ENCODE measurements around the gene TIMP2. TPM values are rescaled to one million over a fixed set of nuclear protein-coding genes. Genes with fewer than 3 reads are reported as not detected.

Gene TIMP2
- total and polyA plus RNA-seq, 2 of the 13 experiments (the other 11 are each of a cell fraction or from before 2014, with no cell fraction given): 3.8 to 8.5 TPM

- TF ChIP-seq CCDC6 (CRISPR knock-in tag; IDR thresholded peaks at IDR 0.05): peak; percentile 98
- TF ChIP-seq ZNF841 (CRISPR knock-in tag; IDR thresholded peaks at IDR 0.05; ENCODE audit: borderline replicate concordance): no peak
- TF ChIP-seq KAT2B (IDR thresholded peaks at IDR 0.05; ENCODE audit: borderline replicate concordance, low read depth, low read length): no peak
- 0 out of 2 replicates have a peak, but pooled peaks have one; percentile 38 for TF ChIP-seq PAWR (CRISPR knock-in tag; IDR thresholded peaks at IDR 0.05; ENCODE audit: borderline replicate concordance)
- TF ChIP-seq PAF1 (CRISPR knock-in tag; IDR thresholded peaks at IDR 0.05): no peak
- peak; percentile 61 for TF ChIP-seq GABPA (IDR thresholded peaks at IDR 0.05; ENCODE audit: low read depth, low read length)
- peak; percentile 86 for TF ChIP-seq GABPA (CRISPR knock-in tag; IDR thresholded peaks at IDR 0.05; ENCODE audit: low read depth)
- TF ChIP-seq POLR2AphosphoS2 (IDR thresholded peaks at IDR 0.05; ENCODE audit: low read depth, low read length): peak; percentile 59; the same call in 1 of the 2 replicates
- TF ChIP-seq, protein P1, sequence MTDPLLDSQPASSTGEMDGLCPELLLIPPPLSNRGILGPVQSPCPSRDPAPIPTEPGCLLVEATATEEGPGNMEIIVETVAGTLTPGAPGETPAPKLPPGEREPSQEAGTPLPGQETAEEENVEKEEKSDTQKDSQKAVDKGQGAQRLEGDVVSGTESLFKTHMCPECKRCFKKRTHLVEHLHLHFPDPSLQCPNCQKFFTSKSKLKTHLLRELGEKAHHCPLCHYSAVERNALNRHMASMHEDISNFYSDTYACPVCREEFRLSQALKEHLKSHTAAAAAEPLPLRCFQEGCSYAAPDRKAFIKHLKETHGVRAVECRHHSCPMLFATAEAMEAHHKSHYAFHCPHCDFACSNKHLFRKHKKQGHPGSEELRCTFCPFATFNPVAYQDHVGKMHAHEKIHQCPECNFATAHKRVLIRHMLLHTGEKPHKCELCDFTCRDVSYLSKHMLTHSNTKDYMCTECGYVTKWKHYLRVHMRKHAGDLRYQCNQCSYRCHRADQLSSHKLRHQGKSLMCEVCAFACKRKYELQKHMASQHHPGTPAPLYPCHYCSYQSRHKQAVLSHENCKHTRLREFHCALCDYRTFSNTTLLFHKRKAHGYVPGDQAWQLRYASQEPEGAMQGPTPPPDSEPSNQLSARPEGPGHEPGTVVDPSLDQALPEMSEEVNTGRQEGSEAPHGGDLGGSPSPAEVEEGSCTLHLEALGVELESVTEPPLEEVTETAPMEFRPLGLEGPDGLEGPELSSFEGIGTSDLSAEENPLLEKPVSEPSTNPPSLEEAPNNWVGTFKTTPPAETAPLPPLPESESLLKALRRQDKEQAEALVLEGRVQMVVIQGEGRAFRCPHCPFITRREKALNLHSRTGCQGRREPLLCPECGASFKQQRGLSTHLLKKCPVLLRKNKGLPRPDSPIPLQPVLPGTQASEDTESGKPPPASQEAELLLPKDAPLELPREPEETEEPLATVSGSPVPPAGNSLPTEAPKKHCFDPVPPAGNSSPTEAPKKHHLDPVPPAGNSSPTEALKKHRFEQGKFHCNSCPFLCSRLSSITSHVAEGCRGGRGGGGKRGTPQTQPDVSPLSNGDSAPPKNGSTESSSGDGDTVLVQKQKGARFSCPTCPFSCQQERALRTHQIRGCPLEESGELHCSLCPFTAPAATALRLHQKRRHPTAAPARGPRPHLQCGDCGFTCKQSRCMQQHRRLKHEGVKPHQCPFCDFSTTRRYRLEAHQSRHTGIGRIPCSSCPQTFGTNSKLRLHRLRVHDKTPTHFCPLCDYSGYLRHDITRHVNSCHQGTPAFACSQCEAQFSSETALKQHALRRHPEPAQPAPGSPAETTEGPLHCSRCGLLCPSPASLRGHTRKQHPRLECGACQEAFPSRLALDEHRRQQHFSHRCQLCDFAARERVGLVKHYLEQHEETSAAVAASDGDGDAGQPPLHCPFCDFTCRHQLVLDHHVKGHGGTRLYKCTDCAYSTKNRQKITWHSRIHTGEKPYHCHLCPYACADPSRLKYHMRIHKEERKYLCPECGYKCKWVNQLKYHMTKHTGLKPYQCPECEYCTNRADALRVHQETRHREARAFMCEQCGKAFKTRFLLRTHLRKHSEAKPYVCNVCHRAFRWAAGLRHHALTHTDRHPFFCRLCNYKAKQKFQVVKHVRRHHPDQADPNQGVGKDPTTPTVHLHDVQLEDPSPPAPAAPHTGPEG (CRISPR knock-in tag; IDR thresholded peaks at IDR 0.05): peak; percentile 19; the same call in 1 of the 2 replicates
- TF ChIP-seq ZSCAN9 (CRISPR knock-in tag; IDR thresholded peaks at IDR 0.05; ENCODE audit: borderline replicate concordance): no peak
- TF ChIP-seq HMGXB3 (CRISPR knock-in tag; IDR thresholded peaks at IDR 0.05; ENCODE audit: borderline replicate concordance): peak; percentile 87
- peak; percentile 95 for TF ChIP-seq ZSCAN31 (CRISPR knock-in tag; IDR thresholded peaks at IDR 0.05; ENCODE audit: low read depth)
- TF ChIP-seq RORA (CRISPR knock-in tag; IDR thresholded peaks at IDR 0.05): no peak
- TF ChIP-seq PTBP1 (IDR thresholded peaks at IDR 0.05; ENCODE audit: low read depth, low read length, poor library complexity, severe bottlenecking): no peak
- TF ChIP-seq, protein P2, sequence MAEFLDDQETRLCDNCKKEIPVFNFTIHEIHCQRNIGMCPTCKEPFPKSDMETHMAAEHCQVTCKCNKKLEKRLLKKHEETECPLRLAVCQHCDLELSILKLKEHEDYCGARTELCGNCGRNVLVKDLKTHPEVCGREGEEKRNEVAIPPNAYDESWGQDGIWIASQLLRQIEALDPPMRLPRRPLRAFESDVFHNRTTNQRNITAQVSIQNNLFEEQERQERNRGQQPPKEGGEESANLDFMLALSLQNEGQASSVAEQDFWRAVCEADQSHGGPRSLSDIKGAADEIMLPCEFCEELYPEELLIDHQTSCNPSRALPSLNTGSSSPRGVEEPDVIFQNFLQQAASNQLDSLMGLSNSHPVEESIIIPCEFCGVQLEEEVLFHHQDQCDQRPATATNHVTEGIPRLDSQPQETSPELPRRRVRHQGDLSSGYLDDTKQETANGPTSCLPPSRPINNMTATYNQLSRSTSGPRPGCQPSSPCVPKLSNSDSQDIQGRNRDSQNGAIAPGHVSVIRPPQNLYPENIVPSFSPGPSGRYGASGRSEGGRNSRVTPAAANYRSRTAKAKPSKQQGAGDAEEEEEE (CRISPR knock-in tag; IDR thresholded peaks at IDR 0.05; ENCODE audit: borderline replicate concordance): peak; percentile 93; the same call in 1 of the 2 replicates
- peak; percentile 88; the same call in 1 of the 2 replicates for TF ChIP-seq MAF1 (CRISPR knock-in tag; IDR thresholded peaks at IDR 0.05; ENCODE audit: borderline replicate concordance)
These were observed 84.2 kb downstream of the TIMP2 start, which contains the start of gene USP36 (continued) for GRCh38 chr17:78840780-78841611.
